Subcutaneous adipose tissue (tissue), 4 donors: Measurements from ENCODE around the gene MARCHF6. TPM values are rescaled to one million over a fixed set of nuclear protein-coding genes. Genes with fewer than 3 reads are reported as not detected.

ENCODE experiments used
- CTCF ChIP-seq: fragments of 450-650 bp; IDR thresholded peaks from one replicate; pipeline ENCODE4 v1.5.1; 2016; ENCODE audit warnings: low read depth, mild to moderate bottlenecking, control low read depth, antibody characterized with exemption, moderate library complexity
- total RNA-seq, 4 donors: library from RNA; depleted of rRNA; stranded (reverse); fragments of >200 nt; gene quantifications; one replicate each; pipeline ENCODE4 v1.1.0, GENCODE V29; 2016

The MARCHF6 gene
- total RNA-seq, 4 donors from 2014 or later, result 80.1 to 136 (median 108) TPM

- TF ChIP-seq CTCF, result no peak
Measured at GRCh38 chr5:10348258-10348657, 5.2 kb upstream of the MARCHF6 start.

GRCh38 chr5:10351199-10351905 is 2.1 kb upstream of the MARCHF6 start:
- no peak for TF ChIP-seq CTCF

- no peak for TF ChIP-seq CTCF
Measured at GRCh38 chr5:10351919-10352318, 1.6 kb upstream of the MARCHF6 start.

- no peak for TF ChIP-seq CTCF
Measured at GRCh38 chr5:10352430-10353240, 860 bp upstream of the MARCHF6 start.

GRCh38 chr5:10354048-10354872 is 765 bp downstream of the MARCHF6 start:
- no peak for TF ChIP-seq CTCF

- TF ChIP-seq CTCF, result no peak
Measured at GRCh38 chr5:10355071-10355889, 1.8 kb downstream of the MARCHF6 start.
